ENCODE measurements around the gene USHBP1.

The USHBP1 gene

DNA sequence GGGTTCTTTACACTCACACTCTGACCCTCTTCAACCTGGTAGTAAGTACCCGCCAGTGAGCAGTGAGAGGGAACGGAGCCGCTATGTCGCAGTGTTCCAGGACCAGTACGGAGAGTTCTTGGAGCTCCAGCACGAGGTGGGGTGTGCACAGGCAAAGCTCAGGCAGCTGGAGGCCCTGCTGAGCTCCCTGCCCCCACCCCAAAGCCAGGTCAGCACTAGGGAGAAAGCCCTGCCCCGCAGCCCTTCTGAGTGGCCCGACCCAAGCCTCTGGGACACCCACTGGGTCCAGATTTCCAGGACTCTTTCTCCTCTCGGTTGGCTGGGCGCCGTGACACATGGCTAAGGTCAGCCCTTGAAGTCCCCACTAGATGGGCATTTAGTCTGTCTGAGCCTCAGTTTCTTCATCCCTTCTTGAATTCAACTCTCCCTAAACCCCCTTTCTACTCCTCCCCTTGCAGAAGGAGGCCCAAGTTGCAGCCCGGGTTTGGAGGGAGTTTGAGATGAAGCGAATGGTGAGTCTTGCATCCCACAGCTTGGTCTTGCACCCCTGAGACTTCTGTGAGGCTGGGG lies 36.7 kb downstream of the USHBP1 start:
- H3K4me3 ChIP-seq (ENCODE audit: low read depth, low read length) = peak overlapping the region; percentile 41
- H3K4me1 ChIP-seq (ENCODE audit: control insufficient read depth, insufficient read depth, low read length) = peaks cover 6% of the 10 kb centered on the region
- H3K9me3 ChIP-seq (ENCODE audit: control insufficient read depth, insufficient read depth, low read length) = no peaks in the 10 kb centered on the region
- H3K9ac ChIP-seq (ENCODE audit: low read depth, low read length) = peak overlapping the region; percentile 24
- no peaks in the 10 kb centered on the region for H3K27me3 ChIP-seq (ENCODE audit: control insufficient read depth, insufficient read depth, low read length)
- H3K36me3 ChIP-seq (ENCODE audit: control insufficient read depth, insufficient read depth, low read length) = peaks cover 11% of the 10 kb centered on the region

DNA sequence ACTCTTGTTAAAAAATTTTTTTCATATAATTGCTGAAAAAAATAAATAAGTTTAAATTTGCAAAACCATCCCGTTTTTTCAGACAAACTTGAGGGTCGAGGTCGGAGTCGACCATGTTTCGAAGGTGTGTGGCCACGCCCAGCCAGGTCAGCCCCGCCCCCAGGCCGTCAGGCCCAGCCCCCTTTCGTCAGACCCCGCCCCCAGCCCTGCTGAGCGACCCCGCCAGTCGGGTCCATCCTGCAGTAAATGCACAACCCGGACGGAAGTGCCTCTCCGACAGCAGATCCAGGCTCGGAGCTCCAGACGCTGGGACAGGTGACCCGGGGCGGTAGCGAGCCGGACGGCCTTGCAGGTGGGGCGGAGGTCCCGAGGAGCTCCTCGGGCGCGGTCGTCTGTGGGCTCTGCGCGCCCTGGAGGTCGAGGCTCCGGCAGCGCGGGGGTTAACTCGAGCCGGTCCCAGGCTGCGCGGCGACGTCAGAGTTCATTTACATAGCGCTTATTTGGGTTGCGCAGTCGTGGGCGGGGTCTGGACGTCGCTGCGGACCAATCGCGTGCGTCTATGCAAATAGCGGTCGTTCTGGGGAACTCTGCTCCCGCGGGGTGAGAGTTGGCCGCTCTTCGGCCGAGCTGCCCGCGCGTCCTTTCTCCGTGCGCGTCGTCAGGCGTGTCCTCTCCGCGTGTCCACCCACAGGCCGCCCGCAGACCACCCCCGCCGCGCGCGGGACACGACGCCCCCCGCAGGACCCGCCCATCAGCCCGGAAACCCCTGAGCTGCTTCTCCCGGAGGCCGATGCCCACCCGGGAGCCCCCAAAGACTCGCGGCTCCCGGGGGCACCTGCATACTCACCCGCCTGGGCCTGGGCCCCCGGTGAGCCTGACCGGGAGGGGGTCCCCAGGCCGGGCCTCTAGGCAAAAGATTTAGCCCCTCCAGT lies 38.3 kb downstream of the USHBP1 start, which contains the start of gene OCEL1:
TSS of gene OCEL1 (plus strand) at position 225 of the 932 bp plus-strand sequence. CDS start at position 247, 22 bp downstream.
- H3K4me3 ChIP-seq (ENCODE audit: low read depth, low read length) = peak within 1 kb of the TSS; percentile 79
- H3K27me3 ChIP-seq (ENCODE audit: control insufficient read depth, insufficient read depth, low read length) = no peaks in the 10 kb centered on the region
- H3K36me3 ChIP-seq (ENCODE audit: control insufficient read depth, insufficient read depth, low read length) = no peaks in the 10 kb centered on the region
- no peaks in the 10 kb centered on the region for H3K9me3 ChIP-seq (ENCODE audit: control insufficient read depth, insufficient read depth, low read length)
- peak within 1 kb of the TSS; percentile 85 for H3K9ac ChIP-seq (ENCODE audit: low read depth, low read length)
- H3K4me1 ChIP-seq (ENCODE audit: control insufficient read depth, insufficient read depth, low read length) = peaks cover 6% of the 10 kb centered on the region

DNA sequence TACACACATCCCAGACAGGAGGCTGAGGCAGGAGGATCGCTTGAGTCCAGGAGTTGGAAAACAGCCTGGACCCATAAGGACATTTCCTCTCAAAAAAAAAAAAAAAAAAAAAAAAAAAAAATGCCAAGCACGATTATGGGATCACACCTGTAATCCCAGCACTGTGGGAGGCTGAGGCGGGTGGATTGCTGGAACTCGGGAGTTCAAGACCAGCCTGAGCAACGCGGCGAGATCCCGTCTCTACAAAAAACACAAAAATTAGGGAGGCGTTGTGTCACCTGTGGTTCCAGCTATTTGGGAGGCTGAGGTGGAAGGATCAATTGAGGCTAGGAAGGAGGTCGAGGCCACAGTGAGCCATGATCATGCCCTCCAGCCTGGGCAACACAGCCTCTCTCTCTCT lies 39.5 kb downstream of the USHBP1 start:
- Histone ChIP-seq H3K27me3 (ENCODE audit: control insufficient read depth, insufficient read depth, low read length) (no peaks in the 10 kb centered on the region), H3K9me3 (ENCODE audit: control insufficient read depth, insufficient read depth, low read length) (no peaks in the 10 kb centered on the region), H3K9ac (ENCODE audit: low read depth, low read length) (no peak overlapping the region), H3K4me1 (ENCODE audit: control insufficient read depth, insufficient read depth, low read length) (peaks cover 6% of the 10 kb centered on the region), H3K36me3 (ENCODE audit: control insufficient read depth, insufficient read depth, low read length) (no peaks in the 10 kb centered on the region), H3K4me3 (ENCODE audit: low read depth, low read length) (no peak overlapping the region)

DNA sequence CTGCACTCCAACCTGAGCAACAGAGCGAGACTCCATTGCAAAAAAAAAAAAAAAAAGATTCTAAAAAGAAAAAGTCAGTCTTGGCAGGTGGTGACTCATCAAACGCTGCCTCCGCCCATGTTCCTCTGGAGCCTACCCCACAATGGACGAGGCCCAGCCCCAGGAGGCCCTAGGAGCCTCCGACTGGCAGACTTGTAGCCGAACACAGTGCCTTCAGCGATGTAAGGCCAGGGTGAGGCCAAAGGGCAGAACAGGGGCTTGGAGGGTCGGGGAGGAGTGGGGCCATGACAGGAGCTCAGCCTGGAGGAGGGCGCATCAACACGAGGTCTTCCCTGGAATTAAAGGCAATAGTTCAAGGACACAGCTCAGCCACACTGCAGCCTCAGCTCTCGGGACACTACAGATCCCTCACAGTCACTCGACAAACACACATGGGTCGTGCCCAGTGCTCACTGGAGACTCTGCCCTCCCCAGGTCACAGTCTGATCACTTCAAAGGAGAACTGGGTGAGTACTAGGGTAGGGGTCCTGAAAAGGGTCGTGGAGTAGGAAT lies 44.3 kb downstream of the USHBP1 start:
- peaks cover 9% of the 10 kb centered on the region for H3K36me3 ChIP-seq (ENCODE audit: control insufficient read depth, insufficient read depth, low read length)

DNA sequence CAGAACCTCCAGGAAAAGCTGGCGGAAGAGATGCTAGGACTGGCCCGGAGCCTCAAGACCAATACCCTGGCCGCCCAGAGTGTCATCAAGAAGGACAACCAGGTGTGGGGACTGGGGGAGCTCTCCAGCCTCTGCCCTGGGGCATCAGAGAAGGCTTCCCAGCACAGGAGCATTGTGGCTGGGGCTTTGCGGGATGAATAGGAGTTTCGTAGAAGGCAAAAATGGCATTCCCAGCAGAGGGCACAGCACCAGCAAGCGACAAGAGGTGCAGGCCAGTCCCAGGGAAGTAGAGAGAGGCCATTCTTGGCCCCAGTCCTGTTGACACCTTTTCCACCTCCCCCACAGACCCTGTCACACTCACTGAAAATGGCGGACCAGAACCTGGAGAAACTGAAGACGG lies 45.3 kb downstream of the USHBP1 start:
- peaks cover 9% of the 10 kb centered on the region for H3K36me3 ChIP-seq (ENCODE audit: control insufficient read depth, insufficient read depth, low read length)
- no peaks in the 10 kb centered on the region for H3K27me3 ChIP-seq (ENCODE audit: control insufficient read depth, insufficient read depth, low read length)
- no peaks in the 10 kb centered on the region for H3K9me3 ChIP-seq (ENCODE audit: control insufficient read depth, insufficient read depth, low read length)
- H3K9ac ChIP-seq (ENCODE audit: low read depth, low read length) = no peak overlapping the region
- H3K4me3 ChIP-seq (ENCODE audit: low read depth, low read length) = no peak overlapping the region
- H3K4me1 ChIP-seq (ENCODE audit: control insufficient read depth, insufficient read depth, low read length) = no peaks in the 10 kb centered on the region

More for the DNA sequence above, 44.3 kb downstream of the USHBP1 start:
- H3K4me1 ChIP-seq (ENCODE audit: control insufficient read depth, insufficient read depth, low read length) = no peaks in the 10 kb centered on the region
- H3K9ac ChIP-seq (ENCODE audit: low read depth, low read length) = no peak overlapping the region
- no peak overlapping the region for H3K4me3 ChIP-seq (ENCODE audit: low read depth, low read length)
- no peaks in the 10 kb centered on the region for H3K9me3 ChIP-seq (ENCODE audit: control insufficient read depth, insufficient read depth, low read length)
- no peaks in the 10 kb centered on the region for H3K27me3 ChIP-seq (ENCODE audit: control insufficient read depth, insufficient read depth, low read length)

DNA sequence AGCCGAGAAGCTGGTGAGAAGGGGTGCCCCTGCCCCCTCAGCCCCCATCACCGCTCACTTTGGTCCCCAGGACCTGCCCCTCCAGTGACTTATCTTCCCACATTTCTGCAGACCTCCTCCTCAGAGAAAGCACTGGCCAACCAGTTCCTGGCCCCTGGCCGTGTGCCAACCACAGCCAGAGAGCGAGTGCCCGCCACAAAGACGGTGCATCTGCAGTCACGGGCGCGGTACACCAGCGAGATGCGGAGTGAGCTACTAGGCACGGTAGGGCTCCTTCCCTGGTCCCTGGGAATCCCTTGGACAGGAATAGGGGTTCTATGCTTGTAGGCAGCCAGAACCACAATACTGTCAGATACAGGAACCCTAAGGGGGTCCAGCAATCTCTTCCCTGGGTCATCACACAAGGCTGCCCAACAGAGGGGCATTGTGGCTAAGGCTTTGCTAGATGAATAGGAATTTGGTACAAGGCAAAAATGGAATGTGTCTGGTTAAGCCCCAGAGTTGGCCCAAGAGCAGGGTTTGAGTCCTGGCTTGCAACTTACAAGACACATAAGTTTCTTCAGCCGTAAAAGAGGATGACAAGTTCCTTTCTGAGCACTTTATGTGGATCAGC lies 48.4 kb downstream of the USHBP1 start:
- Histone ChIP-seq H3K36me3 (ENCODE audit: control insufficient read depth, insufficient read depth, low read length) (peaks cover 16% of the 10 kb centered on the region), H3K4me1 (ENCODE audit: control insufficient read depth, insufficient read depth, low read length) (no peaks in the 10 kb centered on the region), H3K4me3 (ENCODE audit: low read depth, low read length) (peak overlapping the region; percentile 60), H3K27me3 (ENCODE audit: control insufficient read depth, insufficient read depth, low read length) (no peaks in the 10 kb centered on the region), H3K9ac (ENCODE audit: low read depth, low read length) (no peak overlapping the region), H3K9me3 (ENCODE audit: control insufficient read depth, insufficient read depth, low read length) (no peaks in the 10 kb centered on the region)

DNA sequence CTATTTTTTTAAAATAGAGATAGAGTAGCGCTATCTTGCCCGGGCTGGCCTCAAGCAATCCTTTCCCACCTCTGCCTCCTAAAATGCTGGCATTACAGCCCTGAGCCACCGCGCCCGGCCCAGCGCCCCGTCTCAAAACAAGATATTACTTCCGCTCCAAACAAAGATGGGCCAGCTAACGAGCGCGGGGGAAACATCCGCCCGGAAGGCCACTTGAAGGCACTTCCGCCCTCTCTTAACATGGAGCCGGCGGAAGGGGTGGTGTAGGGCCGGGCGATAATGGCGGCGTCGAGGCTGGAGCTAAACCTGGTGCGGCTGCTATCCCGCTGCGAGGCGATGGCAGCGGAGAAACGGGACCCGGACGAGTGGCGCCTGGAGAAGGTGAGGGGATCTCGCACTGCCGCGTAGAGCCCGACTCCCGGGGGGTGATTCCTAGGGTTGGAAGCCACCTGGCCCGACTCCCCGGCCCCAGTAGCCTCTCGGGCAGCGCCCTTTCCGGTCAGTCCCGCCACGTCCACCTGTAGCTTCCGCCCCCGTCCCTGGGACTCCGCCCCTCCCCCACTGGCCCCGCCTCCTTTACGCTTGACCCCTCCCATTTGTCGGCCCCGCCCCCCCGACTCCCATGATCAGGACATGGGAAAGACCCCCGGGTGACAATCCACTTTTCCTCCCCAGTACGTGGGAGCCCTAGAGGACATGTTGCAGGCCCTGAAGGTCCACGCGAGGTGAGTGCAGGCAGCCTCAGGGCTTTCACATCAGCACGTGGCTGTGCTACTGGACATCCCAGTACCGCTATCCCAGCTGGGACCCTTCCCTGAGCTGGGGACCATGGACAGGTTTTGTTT lies 49.2 kb downstream of the USHBP1 start, which contains the start of gene USE1:
TSS of gene USE1 (plus strand) at position 231 of the 845 bp plus-strand sequence. CDS start at position 280, 49 bp downstream.
- peaks cover 16% of the 10 kb centered on the region for H3K36me3 ChIP-seq (ENCODE audit: control insufficient read depth, insufficient read depth, low read length)
- no peaks in the 10 kb centered on the region for H3K9me3 ChIP-seq (ENCODE audit: control insufficient read depth, insufficient read depth, low read length)
- H3K4me3 ChIP-seq (ENCODE audit: low read depth, low read length) = peak within 1 kb of the TSS; percentile 79
- no peaks in the 10 kb centered on the region for H3K27me3 ChIP-seq (ENCODE audit: control insufficient read depth, insufficient read depth, low read length)
- H3K4me1 ChIP-seq (ENCODE audit: control insufficient read depth, insufficient read depth, low read length) = no peaks in the 10 kb centered on the region
- peak within 1 kb of the TSS; percentile 95 for H3K9ac ChIP-seq (ENCODE audit: low read depth, low read length)

DNA sequence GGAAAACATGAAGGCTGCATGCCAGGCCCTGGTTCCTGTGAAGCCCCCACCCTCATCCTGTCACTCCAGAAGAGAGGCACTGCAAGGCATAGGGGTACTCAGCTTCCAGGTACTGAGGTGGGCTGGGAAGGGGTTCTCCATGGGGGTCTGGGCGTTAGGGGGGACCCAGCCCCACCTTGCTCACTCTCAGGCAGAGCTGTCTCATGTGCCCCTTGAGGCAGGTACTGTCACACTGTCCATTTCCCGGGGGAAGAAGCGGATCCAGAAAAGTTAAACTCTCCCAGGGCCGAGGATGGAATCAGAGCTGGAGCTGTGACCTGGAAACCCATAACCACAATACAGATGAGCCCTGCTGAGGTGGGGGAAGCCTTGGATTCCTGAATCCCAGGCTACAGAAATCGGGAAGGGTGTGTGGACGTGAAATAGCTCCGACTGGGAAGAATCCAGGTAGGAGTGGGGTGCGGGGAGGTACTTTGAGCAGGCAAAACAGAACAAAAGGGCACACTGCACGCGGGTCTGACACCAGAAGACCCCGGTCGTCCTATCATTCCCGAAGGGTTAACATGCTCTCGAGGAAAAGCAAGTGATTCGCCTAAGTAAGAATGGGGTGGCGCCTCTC lies 49.9 kb downstream of the USHBP1 start:
- Histone ChIP-seq H3K4me3 (ENCODE audit: low read depth, low read length) (peak overlapping the region; percentile 79), H3K9me3 (ENCODE audit: control insufficient read depth, insufficient read depth, low read length) (no peaks in the 10 kb centered on the region), H3K9ac (ENCODE audit: low read depth, low read length) (peak overlapping the region; percentile 93), H3K36me3 (ENCODE audit: control insufficient read depth, insufficient read depth, low read length) (peaks cover 21% of the 10 kb centered on the region), H3K4me1 (ENCODE audit: control insufficient read depth, insufficient read depth, low read length) (no peaks in the 10 kb centered on the region), H3K27me3 (ENCODE audit: control insufficient read depth, insufficient read depth, low read length) (no peaks in the 10 kb centered on the region)

DNA sequence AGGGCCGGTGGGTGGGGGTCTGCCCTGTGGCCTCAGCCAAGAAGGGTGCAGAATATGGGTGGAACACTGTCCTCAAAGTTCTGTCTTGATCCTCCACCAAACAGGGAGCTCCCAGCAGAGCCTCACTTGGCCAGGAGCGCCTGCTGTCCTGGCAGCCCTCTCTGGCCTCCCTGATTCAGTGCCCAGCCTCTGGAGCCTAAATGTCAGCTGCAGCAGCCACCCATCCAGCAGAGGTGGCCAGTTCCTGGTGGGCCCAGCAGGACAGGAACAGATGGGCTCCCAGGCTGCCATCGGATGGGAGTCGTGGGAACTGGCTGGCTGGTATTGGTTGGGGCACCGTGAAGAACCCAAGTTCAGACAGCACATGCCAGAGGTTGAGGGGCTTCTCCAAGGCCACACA lies 51.2 kb downstream of the USHBP1 start:
- Histone ChIP-seq H3K36me3 (ENCODE audit: control insufficient read depth, insufficient read depth, low read length) (peaks cover 17% of the 10 kb centered on the region), H3K9ac (ENCODE audit: low read depth, low read length) (no peak overlapping the region), H3K9me3 (ENCODE audit: control insufficient read depth, insufficient read depth, low read length) (no peaks in the 10 kb centered on the region), H3K4me3 (ENCODE audit: low read depth, low read length) (no peak overlapping the region), H3K27me3 (ENCODE audit: control insufficient read depth, insufficient read depth, low read length) (no peaks in the 10 kb centered on the region), H3K4me1 (ENCODE audit: control insufficient read depth, insufficient read depth, low read length) (no peaks in the 10 kb centered on the region)

DNA sequence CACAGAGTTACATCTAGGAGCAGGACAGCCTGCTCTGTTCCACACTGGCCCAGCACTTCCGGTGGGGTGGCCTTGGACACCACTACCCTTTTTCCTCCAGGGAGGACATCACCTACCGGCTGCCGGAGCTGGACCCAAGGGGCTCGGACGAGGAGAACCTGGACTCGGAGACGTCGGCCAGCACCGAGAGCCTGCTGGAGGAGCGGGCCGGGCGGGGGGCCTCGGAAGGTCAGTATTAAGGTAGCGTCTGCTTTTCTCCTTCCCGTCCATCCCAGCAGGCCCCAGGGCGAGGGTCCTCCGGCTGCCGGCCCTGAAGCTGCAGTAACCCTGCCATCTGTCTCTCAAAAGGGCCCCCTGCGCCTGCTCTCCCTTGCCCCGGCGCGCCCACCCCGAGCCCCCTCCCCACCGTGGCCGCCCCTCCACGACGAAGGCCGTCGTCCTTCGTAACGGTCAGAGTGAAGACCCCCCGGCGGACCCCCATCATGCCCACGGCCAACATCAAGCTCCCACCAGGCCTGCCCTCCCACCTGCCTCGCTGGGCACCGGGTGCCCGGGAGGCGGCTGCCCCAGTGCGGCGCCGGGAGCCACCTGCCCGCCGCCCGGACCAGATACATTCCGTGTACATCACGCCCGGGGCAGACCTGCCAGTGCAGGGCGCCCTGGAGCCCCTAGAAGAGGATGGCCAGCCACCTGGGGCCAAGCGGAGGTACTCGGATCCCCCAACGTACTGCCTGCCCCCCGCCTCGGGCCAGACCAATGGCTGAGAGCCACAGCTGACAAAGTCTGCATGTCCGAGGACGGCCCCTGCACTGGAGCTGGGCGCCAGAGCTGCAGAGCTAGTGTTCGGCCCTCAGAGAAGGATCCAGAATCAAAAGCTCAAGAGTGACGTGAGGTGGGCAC lies 52.7 kb downstream of the USHBP1 start:
- no peak overlapping the region for H3K9ac ChIP-seq (ENCODE audit: low read depth, low read length)
- no peaks in the 10 kb centered on the region for H3K27me3 ChIP-seq (ENCODE audit: control insufficient read depth, insufficient read depth, low read length)
- H3K36me3 ChIP-seq (ENCODE audit: control insufficient read depth, insufficient read depth, low read length) = peaks cover 14% of the 10 kb centered on the region
- no peak overlapping the region for H3K4me3 ChIP-seq (ENCODE audit: low read depth, low read length)
- no peaks in the 10 kb centered on the region for H3K9me3 ChIP-seq (ENCODE audit: control insufficient read depth, insufficient read depth, low read length)
- no peaks in the 10 kb centered on the region for H3K4me1 ChIP-seq (ENCODE audit: control insufficient read depth, insufficient read depth, low read length)
